Right renal pelvis (tissue), 4 donors: ENCODE results near the gene TPCN1. TPM values are rescaled to one million over a fixed set of nuclear protein-coding genes. Genes with fewer than 3 reads are reported as not detected.
A peak's percentile ranks its signal among the peaks of the same experiment; 100 is the strongest.
"Not testable (repeated sequence)": the region's sequence is repeated elsewhere in the genome, so short reads cannot be mapped to it uniquely, and the experiment has no call there.

Source experiments
- DNase-seq, 4 donors: peaks; one replicate each; pipeline ENCODE4 v3.0.0-alpha.2; 2013; ENCODE audit warnings: low read depth in 4 of 4, low spot score in 3 of 4, missing footprints in 1 of 4
- polyA plus RNA-seq, 4 donors: library from polyadenylated mRNA; unstranded; fragments of 120-200 nt; gene quantifications; one replicate each; pipeline ENCODE4 v1.2.1, GENCODE V29; 2013; ENCODE audit not compliant: insufficient read length in 4 of 4

TPCN1 gene
- polyA plus RNA-seq, 4 donors, result 27.3 to 37.7 (median 35.4) TPM

DNA sequence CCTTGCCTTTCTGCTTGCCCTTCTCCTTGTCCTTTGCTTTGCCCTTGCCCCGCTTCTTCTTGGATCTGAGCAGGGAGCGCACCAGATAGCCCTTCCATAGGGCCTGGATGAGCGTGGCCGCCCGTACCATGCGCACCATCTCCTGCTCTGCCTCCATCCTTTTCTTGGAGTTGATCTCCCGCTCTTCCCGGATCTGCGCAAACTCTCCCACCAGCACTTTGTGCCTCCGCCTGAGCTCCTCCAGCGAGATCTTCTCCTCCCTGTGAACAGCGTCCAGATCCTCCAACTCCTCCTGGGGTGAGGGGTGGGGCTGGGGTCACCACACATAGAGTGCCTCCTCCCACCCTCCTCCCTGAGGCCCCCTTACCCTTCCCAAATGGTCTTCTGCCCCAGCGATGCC, 25.7 kb upstream of the TPCN1 start:
- no peak for DNase-seq

GRCh38 chr12:113196582-113196981, 24.7 kb upstream of the TPCN1 start:
- DNase-seq, result no peak

GRCh38 chr12:113196990-113197389, 24.3 kb upstream of the TPCN1 start:
- peak in 2 of 4 donors; percentile 40 to 42 for DNase-seq

DNA sequence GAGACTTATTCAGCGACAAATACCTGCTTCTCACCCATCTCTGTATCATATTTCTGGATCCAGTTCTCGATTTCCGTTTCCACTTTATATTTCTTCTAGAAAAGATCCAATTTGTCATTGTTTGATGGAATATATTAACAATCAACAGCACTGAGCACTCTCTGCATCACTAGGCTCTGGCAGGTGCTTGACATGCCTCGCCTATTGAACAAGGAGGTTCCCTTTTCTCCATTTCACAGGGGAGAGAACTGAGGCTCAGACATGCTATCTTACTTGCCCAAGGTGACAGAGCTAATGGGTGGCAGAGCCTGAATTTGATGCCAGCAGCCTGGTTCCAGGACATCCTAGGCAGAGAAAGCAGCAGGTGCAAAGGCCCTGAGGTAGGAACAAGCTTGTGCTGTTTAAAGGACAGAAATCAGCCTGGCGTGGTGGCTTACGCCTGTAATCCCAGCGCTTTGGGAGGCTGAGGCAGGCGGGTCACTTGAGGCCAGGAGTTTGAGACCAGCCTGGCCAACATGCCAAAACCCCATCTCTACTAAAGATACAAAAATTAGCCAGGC, 23.7 kb upstream of the TPCN1 start:
- DNase-seq, result no peak

DNA sequence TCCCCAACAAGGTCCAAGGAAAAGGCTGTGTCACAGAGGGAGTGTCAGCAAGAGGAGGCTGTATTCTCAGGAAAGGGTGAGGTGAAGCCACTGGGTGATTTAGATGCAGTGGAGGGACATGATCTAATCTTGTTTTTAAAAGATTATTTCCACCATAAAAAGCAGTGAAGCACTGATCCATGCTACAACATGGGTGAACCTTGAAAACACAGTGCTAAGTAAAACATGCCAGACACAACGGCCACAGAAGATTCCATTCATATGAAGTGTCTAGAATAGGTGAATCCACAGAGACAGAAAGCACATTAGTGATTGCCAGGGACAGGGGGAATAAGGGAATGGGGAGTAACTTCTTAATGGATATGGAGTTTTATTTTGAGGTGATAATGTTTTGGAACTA, 23.0 kb upstream of the TPCN1 start:
- no peak for DNase-seq

GRCh38 chr12:113200021-113200797, 21.1 kb upstream of the TPCN1 start:
- no peak for DNase-seq

GRCh38 chr12:113201187-113202177, 19.8 kb upstream of the TPCN1 start:
- DNase-seq, result no peak

GRCh38 chr12:113202300-113203075, 18.8 kb upstream of the TPCN1 start:
- DNase-seq, result no peak

GRCh38 chr12:113203852-113204760, 17.2 kb upstream of the TPCN1 start:
- DNase-seq, result no peak

DNA sequence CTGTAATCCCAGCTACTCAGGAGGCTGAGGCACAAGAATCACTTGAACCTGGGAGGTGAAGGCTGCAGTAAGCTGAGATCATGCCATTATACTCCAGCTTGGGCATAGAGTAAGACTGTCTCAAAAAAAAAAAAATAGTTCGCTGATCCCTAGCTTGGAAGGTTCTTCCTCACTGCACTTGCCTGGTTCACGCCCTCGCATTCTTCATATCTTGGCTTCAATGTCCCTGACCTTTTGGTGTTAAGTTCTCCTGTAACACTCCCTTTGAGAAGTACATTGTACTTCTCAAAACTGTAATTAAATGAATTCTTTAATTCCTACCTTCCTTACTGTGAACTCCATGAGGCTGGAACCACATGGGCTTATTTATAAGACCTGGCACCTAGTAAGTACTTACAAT, 16.5 kb upstream of the TPCN1 start:
- no peak for DNase-seq

DNA sequence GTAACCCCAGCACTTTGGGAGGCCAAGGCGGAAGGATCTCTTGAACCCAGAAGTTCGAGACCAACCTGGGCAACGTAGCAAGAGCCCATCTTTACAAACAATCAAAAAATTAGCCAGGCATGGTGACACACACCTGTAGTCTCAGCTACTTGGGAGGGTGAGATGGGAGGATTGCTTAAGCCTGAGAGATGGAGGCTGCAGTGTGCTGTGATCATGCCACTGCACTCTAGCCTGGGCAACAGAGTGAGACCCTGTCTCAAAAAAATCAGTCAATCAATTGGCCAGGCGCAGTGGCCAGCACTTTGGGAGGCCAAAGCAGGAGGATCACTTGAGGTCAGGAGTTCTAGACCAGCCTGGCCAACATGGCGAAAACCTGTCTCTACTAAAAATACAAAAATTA, 14.5 kb upstream of the TPCN1 start:
- DNase-seq, result not testable (repeated sequence)

DNA sequence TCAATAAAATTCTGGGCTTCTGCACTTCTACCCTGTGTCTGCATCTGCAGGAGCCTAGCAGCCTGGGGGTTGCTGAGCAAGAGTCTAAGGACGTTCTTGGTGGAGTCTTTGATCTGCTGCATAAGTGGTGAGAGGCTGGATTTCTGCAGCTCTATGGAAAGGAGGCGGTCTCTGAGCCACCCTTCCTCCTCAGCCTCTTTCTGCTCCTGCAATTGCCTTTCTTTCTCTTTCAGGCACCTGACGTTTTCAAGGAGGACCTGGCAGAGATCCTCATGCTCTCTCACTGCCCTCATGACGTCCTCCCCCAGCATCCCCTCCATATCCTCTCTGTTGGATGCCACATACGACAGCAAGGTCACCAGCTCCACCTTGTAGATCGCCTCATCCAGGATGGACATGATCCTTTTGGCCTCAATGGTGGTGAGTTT, 13.6 kb upstream of the TPCN1 start:
- no peak for DNase-seq

DNA sequence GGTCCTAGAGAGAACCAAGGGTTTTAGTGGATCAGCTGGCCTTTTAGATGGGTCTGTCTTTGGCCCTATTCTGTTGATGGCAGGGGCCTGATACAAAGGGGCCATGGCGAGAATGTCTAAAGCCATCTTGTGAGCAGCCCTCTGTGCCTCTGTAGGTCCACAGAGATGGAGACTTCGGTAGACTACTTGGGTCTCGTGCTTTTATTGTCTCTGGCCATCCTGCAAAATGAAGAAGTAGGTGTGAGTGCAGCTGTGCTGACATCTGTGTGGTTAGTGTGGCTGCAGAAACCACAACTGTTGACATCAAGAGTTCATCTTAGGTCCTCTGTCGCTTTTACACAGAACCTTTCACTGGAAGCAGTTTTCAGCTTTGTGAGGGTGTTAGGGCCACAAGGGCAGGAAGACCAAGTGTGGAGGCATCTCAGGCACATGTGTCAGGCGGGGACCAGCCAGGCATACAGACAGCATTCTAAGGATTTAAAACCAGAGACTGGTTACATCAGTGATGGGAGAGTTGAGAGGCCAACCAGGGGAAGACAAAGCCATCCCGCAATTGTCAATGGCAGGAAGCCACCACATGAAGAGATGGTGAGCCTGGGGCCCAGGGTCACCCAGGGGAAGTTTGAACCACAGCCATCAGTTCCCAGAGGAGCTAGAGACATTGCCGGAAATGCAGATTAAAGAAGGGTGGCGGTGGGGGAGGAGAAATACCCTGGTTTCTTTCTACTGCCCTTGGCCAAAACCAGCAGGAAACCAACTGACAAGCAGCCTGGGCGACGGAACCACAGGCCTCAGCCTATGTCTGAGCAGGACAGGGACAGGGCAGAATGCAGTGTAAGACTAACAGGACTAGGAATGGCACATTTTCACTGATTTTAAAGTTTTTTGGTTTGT, 13.0 kb upstream of the TPCN1 start:
- no peak for DNase-seq

GRCh38 chr12:113211160-113211559, 10.1 kb upstream of the TPCN1 start:
- no peak for DNase-seq

GRCh38 chr12:113214895-113215400, 6.3 kb upstream of the TPCN1 start:
- DNase-seq, result no peak

DNA sequence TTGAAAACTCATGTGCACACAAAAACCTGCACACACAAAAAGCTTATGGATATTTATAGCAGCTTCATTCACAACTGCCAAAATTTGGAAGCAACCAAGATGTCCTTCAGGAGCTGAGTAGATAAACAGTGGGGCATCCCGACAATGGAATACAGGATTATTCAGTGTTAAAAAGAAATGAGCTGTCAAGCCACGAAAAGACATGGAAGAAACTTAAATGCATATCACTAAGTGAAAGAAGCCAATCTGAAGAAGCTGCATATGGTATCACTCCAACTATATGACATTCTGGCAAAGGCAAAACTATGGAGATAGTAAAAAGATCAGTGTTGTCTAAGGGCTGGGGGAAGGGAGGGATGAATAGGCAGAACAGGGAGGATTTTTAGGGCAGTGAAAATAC, 5.2 kb upstream of the TPCN1 start:
- no peak for DNase-seq

GRCh38 chr12:113220593-113221180, 577 bp upstream of the TPCN1 start:
- no peak for DNase-seq
